HCT116 (cell line): ENCODE data around the gene PPP1R16B. TPM values are rescaled to one million over a fixed set of nuclear protein-coding genes. Genes with fewer than 3 reads are reported as not detected.
A peak's percentile ranks its signal among the peaks of the same experiment; 100 is the strongest.

Experiments
- ATAC-seq: fragments of 200-7000 bp; cut with Tn5 transposase; 2 replicates; pipeline ENCODE4 v1.9.1; 2020; ENCODE audit warnings: mild to moderate bottlenecking, moderate library complexity
- BruUV-seq: library from RNA; stranded (reverse); fragments of 400-500 nt; replicated peaks from 2 replicates; lab custom pipeline; 2021; lab: Mats Ljungman, UMichigan
- CTCF ChIA-PET: fragments of 300-600 bp; sonication (Branson Sonifier 250); formaldehyde crosslinking; loops from one replicate; lab custom pipeline; 2021; ENCODE audit warnings: antibody characterized with exemption; lab: Charles Lee
- POLR2A ChIA-PET: fragments of 300-600, 350-600 bp; sonication (Branson Sonifier 250); formaldehyde crosslinking; loops from one replicate; lab custom pipeline; 2021; ENCODE audit warnings: antibody characterized with exemption; lab: Charles Lee
- RAD21 ChIA-PET, 2 experiments: fragments of 300-600 bp; sonication (Branson Sonifier 250); formaldehyde crosslinking; loops; one replicate each; lab custom pipeline; 2023; ENCODE audit warnings: low total read pairs in 2 of 2; ENCODE audit not compliant: uncharacterized antibody in 2 of 2, unreplicated experiment in 2 of 2, low non-redundant PET in 1 of 2; lab: Charles Lee
- DNase-seq: peaks from one replicate; pipeline ENCODE4 v3.0.0-alpha.2; 2010; ENCODE audit warnings: low read depth, low spot score
- H2AFZ ChIP-seq: fragments of 200-600 bp; shearing (Covaris generic), sonication (generic); 2 replicates; pipeline ENCODE4 v1.6.1; 2017; ENCODE audit warnings: low read depth, mixed run types, mixed read lengths, antibody characterized with exemption, low read length; ENCODE audit not compliant: poor library complexity, severe bottlenecking
- H3K27ac ChIP-seq: 2 replicates; pipeline ENCODE4 v1.5.1; 2012; ENCODE audit warnings: low read depth, low read length
- H3K27me3 ChIP-seq: fragments of 200-600 bp; sonication (generic); 2 replicates; pipeline ENCODE4 v1.6.1; 2016; ENCODE audit warnings: mixed run types, low read length, mixed read lengths; ENCODE audit not compliant: insufficient read depth
- H3K36me3 ChIP-seq, 2 experiments: fragments of 200-500 bp in 1 of 2; fragments of 200-600 bp in 1 of 2; sonication (Bioruptor generic) in 1 of 2; sonication (generic) in 1 of 2; 2 replicates each; pipeline versions ENCODE4 v1.5.1 to v1.6.1; 2014 to 2016; ENCODE audit warnings: low read length in 2 of 2, inconsistent platforms in 1 of 2, mixed read lengths in 1 of 2, mixed run types in 1 of 2; ENCODE audit not compliant: insufficient read depth in 2 of 2, control insufficient read depth in 1 of 2
- H3K4me1 ChIP-seq, 2 experiments: fragments of 200-600 bp in 1 of 2; sonication (generic) in 1 of 2; 2 replicates each; pipeline versions ENCODE4 v1.5.1 to v1.6.1; 2012 to 2017; ENCODE audit warnings: low read length in 2 of 2, inconsistent platforms in 1 of 2, mild to moderate bottlenecking in 1 of 2, mixed read lengths in 1 of 2, mixed run types in 1 of 2, moderate library complexity in 1 of 2; ENCODE audit not compliant: insufficient read depth in 2 of 2, control insufficient read depth in 1 of 2
- H3K4me2 ChIP-seq: fragments of 200-600 bp; sonication (generic); 2 replicates; pipeline ENCODE4 v1.6.1; 2017; ENCODE audit warnings: mixed run types, low read length, mixed read lengths
- H3K4me3 ChIP-seq, 2 experiments: fragments of 200-600 bp in 1 of 2; sonication (generic) in 1 of 2; replicated peaks in 1 of 2; 2 replicates each; pipeline ENCODE4 v1.5.1; 2011 to 2016; ENCODE audit warnings: low read length in 2 of 2, control low read depth in 1 of 2, low read depth in 1 of 2, mild to moderate bottlenecking in 1 of 2, mixed read lengths in 1 of 2, mixed run types in 1 of 2
- H3K79me2 ChIP-seq: fragments of 200-600 bp; sonication (generic); 2 replicates; pipeline ENCODE4 v1.6.1; 2017; ENCODE audit warnings: mild to moderate bottlenecking, mixed run types, low read length, moderate library complexity, mixed read lengths; ENCODE audit not compliant: insufficient read depth
- H3K9ac ChIP-seq: fragments of 200-600 bp; sonication (generic); 2 replicates; pipeline ENCODE4 v1.6.1; 2016; ENCODE audit warnings: low read length, mixed read lengths
- H3K9me2 ChIP-seq: fragments of 200-600 bp; sonication (generic), shearing (Covaris generic); 2 replicates; pipeline ENCODE4 v1.6.1; 2017; ENCODE audit warnings: mixed run types, mild to moderate bottlenecking, moderate library complexity; ENCODE audit not compliant: insufficient read depth
- H3K9me3 ChIP-seq, 2 experiments: fragments of 200-500 bp in 1 of 2; fragments of 200-600 bp in 1 of 2; sonication (Bioruptor generic) in 1 of 2; sonication (generic) in 1 of 2; 2 replicates each; pipeline ENCODE4 v1.6.1; 2014 to 2017; ENCODE audit warnings: low read length in 2 of 2, mixed read lengths in 2 of 2, inconsistent platforms in 1 of 2, low read depth in 1 of 2, mild to moderate bottlenecking in 1 of 2, mixed run types in 1 of 2, moderate library complexity in 1 of 2; ENCODE audit not compliant: control insufficient read depth in 1 of 2, insufficient read depth in 1 of 2
- H4K20me1 ChIP-seq: fragments of 200-600 bp; sonication (generic), shearing (Covaris generic); 2 replicates; pipeline ENCODE4 v1.6.1; 2017; ENCODE audit warnings: mixed run types, mild to moderate bottlenecking, moderate library complexity; ENCODE audit not compliant: insufficient read depth
- CBX3 ChIP-seq: IDR thresholded peaks from 2 replicates; pipeline ENCODE4 v1.6.1; 2012; ENCODE audit warnings: low read depth
- CEBPB ChIP-seq: IDR thresholded peaks from 2 replicates; pipeline ENCODE4 v1.6.1; 2012; ENCODE audit warnings: low read depth
- CTCF ChIP-seq, 3 experiments: fragments of 200-600 bp in 1 of 3; sonication (generic) in 1 of 3; IDR thresholded peaks in 2 of 3; conservative IDR thresholded peaks in 1 of 3; 2 replicates each; pipeline ENCODE4 v1.5.1; 2012 to 2017; ENCODE audit warnings: low read depth in 2 of 3, low read length in 2 of 3, antibody characterized with exemption in 1 of 3, borderline replicate concordance in 1 of 3, control low read depth in 1 of 3, mild to moderate bottlenecking in 1 of 3, mixed read lengths in 1 of 3, mixed run types in 1 of 3, moderate library complexity in 1 of 3; ENCODE audit not compliant: insufficient read depth in 1 of 3
- ELF1 ChIP-seq: IDR thresholded peaks from 2 replicates; pipeline ENCODE4 v1.6.1; 2012; ENCODE audit warnings: low read depth, borderline replicate concordance
- POLR2A ChIP-seq: IDR thresholded peaks from 2 replicates; pipeline ENCODE4 v1.7.0; 2011; ENCODE audit warnings: borderline replicate concordance; ENCODE audit not compliant: insufficient read depth, insufficient read length; ENCODE audit errors: extremely low read depth
- POLR2AphosphoS5 ChIP-seq: IDR thresholded peaks from 2 replicates; pipeline ENCODE4 v1.6.1; 2011; ENCODE audit warnings: mild to moderate bottlenecking, low read depth, low read length, moderate library complexity
- SP1 ChIP-seq: IDR thresholded peaks from 2 replicates; pipeline ENCODE4 v1.6.1; 2012; ENCODE audit warnings: low read depth
- SRF ChIP-seq: IDR thresholded peaks from 2 replicates; pipeline ENCODE4 v1.6.1; 2012; ENCODE audit warnings: low read depth
- YY1 ChIP-seq: IDR thresholded peaks from 2 replicates; pipeline ENCODE4 v1.6.1; 2011; ENCODE audit warnings: low read length, low read depth, moderate library complexity, mild to moderate bottlenecking; ENCODE audit not compliant: insufficient replicate concordance; ENCODE audit errors: extremely low read depth
- ZBTB33 ChIP-seq: IDR thresholded peaks from 2 replicates; pipeline ENCODE4 v1.6.1; 2011; ENCODE audit warnings: mild to moderate bottlenecking, low read length, moderate library complexity; ENCODE audit not compliant: insufficient replicate concordance; ENCODE audit errors: extremely low read depth
- intact Hi-C: fragments of 100-400 bp; cut with micrococcal nuclease; formaldehyde crosslinking; loops from 2 replicates; pipeline ENCODE4 v1.10.0; 2022
- total RNA-seq: library from RNA; stranded (reverse); gene quantifications from one replicate; pipeline ENCODE4 v1.2.1, GENCODE V29; 2021; ENCODE audit not compliant: unreplicated experiment

The PPP1R16B gene
- total RNA-seq, 1 experiment from 2014 or later: 0.52 TPM

DNA sequence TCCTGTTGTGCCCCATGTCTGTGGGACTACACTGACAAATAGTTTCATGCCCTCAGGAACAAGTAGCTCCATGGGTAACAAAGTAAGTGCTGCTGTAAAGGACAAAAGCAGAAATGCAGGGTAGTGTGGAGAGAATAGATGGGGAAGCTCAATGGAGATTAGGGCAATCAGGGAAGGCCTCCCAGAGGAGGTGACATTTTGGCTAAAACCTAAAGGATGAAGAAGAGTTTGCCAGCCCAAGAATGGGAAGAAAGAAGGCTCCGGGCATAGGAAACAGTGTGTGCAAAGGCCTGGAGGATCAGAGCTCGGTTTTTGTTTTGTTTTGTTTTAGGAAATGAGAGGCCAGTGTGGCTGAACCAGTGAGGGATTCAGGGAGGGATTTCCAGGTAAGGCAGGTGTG, 77.1 kb downstream of the PPP1R16B start:
- Histone ChIP-seq H2AFZ (no peak overlapping the region), H3K4me1 (peaks cover 2 to 6% of the 10 kb centered on the region in 2 experiments; a peak in 2 of 4 replicates), H3K27ac (no peak overlapping the region), H3K9me3 (no peaks in the 10 kb centered on the region), H3K79me2 (no peaks in the 10 kb centered on the region), H3K9me2 (no peaks in the 10 kb centered on the region), H3K36me3 (no peaks in the 10 kb centered on the region), H3K4me3 (no peak overlapping the region), H3K4me2 (no peak overlapping the region), H4K20me1 (no peaks in the 10 kb centered on the region), H3K27me3 (peaks cover 4% of the 10 kb centered on the region; the same call in 1 of the 2 replicates), H3K9ac (no peak overlapping the region)
- ATAC-seq (no peak), DNase-seq (no peak)
- no TSS peak for BruUV-seq
- ChIA-PET POLR2A (no interaction called here), CTCF (no interaction called here), RAD21 (no interaction called here)
- TF ChIP-seq CTCF (IDR thresholded peaks at IDR 0.05 in 2 of 3, conservative IDR thresholded peaks at IDR 0.05 in 1 of 3; ENCODE audit: borderline replicate concordance in 1 of 3, insufficient read depth in 1 of 3, low read depth in 2 of 3, low read length in 2 of 3) (no peak), YY1 (no peak), POLR2AphosphoS5 (no peak)
- intact Hi-C loops: no loop called here

DNA sequence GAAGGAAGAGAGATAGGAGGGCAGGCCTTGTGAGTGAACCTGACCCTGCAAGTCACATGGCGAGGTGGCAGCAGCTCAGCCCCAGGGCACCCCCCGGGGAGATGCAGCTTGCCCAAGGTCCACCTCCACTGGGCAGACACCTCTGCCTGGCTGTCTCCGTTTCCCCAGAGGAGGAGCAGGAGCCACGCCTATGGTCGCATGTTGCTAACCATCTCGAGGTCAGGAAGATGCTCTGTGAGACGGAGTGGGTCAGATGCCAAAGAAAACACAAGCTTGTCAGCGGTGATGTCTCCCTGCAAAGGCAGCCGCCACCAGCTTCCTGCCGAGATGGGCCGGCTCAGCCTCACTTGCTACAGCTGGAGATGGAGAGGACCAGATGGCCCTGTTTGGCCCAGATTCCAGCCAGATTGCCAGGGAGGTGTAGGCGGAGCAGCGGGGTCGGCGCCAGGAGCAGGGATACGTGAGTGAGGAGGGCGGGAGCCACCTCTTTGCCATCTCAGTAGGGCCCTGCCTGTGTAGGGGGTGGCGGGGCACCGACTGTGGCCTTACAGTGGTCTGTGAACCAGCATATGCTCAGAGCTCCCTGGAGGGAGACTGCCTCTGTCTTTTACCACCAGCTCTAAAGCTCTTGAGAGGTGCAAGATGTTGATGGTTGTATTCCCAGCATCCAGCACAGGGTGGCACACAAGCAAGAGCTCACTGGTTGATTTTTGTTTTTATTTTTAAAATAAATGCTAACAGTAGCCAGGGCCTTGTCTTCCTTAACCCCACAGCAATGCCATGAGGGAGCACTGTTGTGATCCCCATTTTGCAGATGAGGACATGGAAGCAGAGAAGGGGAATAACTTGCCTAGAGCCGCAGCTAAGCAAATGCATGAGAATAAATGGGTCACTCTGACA, 77.8 kb downstream of the PPP1R16B start:
- Histone ChIP-seq H3K9me2 (no peaks in the 10 kb centered on the region), H3K27ac (no peak overlapping the region), H3K4me1 (peaks cover 2 to 6% of the 10 kb centered on the region in 2 experiments; a peak in 2 of 4 replicates), H3K9ac (no peak overlapping the region), H4K20me1 (no peaks in the 10 kb centered on the region), H3K79me2 (no peaks in the 10 kb centered on the region), H3K4me3 (no peak overlapping the region), H2AFZ (no peak overlapping the region), H3K4me2 (no peak overlapping the region), H3K9me3 (no peaks in the 10 kb centered on the region), H3K36me3 (no peaks in the 10 kb centered on the region), H3K27me3 (peaks cover 4% of the 10 kb centered on the region; the same call in 1 of the 2 replicates)
- peak; percentile 54; the same call in 1 of the 2 replicates for ATAC-seq
- RAD21 ChIA-PET: interaction anchor here in 1 of 2 experiments (0.6 kb wide), 1 partner anchor 11 kb away, joined by 3 read pairs; no protein-coding TSS in a partner anchor
- BruUV-seq: no TSS peak
- no peak for DNase-seq
- CTCF ChIA-PET: interaction anchor here (1.1 kb wide), 2 partner anchors 23 to 166 kb away, joined by 3 to 5 read pairs; no protein-coding TSS in a partner anchor
- TF ChIP-seq POLR2AphosphoS5 (no peak), SP1 (no peak), CEBPB (no peak), ELF1 (no peak), ZBTB33 (no peak), CTCF (IDR thresholded peaks at IDR 0.05 in 2 of 3, conservative IDR thresholded peaks at IDR 0.05 in 1 of 3; ENCODE audit: borderline replicate concordance in 1 of 3, insufficient read depth in 1 of 3, low read depth in 2 of 3, low read length in 2 of 3) (no peak), POLR2A (no peak), CBX3 (no peak), SRF (no peak)
- POLR2A ChIA-PET: no interaction called here
- intact Hi-C loops: no loop called here
